ENCODE measurements around the gene MYBPC1.
"Not testable (repeated sequence)": the region's sequence is repeated elsewhere in the genome, so short reads cannot be mapped to it uniquely, and the experiment has no call there.

MYBPC1 gene

GRCh38 chr12:101653503-101653902, 58.7 kb downstream of the MYBPC1 start:
- no peak overlapping the region for H3K4me3 ChIP-seq (ENCODE audit: low read depth, low read length)
- TF ChIP-seq CTCF (IDR thresholded peaks at IDR 0.05; ENCODE audit: low read depth, low read length): no peak

GRCh38 chr12:101654442-101654841, 59.7 kb downstream of the MYBPC1 start:
- TF ChIP-seq CTCF (IDR thresholded peaks at IDR 0.05; ENCODE audit: low read depth, low read length): no peak
- H3K4me3 ChIP-seq (ENCODE audit: low read depth, low read length): no peak overlapping the region

- H3K4me3 ChIP-seq (ENCODE audit: low read depth, low read length): no peak overlapping the region
- no peak for TF ChIP-seq CTCF (IDR thresholded peaks at IDR 0.05; ENCODE audit: low read depth, low read length)
Observed at GRCh38 chr12:101655393-101655792, 60.6 kb downstream of the MYBPC1 start.

GRCh38 chr12:101660662-101661061, 65.9 kb downstream of the MYBPC1 start:
- not testable (repeated sequence) for H3K4me3 ChIP-seq (ENCODE audit: low read depth, low read length)

GRCh38 chr12:101663298-101663697, 68.5 kb downstream of the MYBPC1 start:
- TF ChIP-seq CTCF (IDR thresholded peaks at IDR 0.05; ENCODE audit: low read depth, low read length): no peak

GRCh38 chr12:101664992-101665391, 70.2 kb downstream of the MYBPC1 start:
- no peak overlapping the region for H3K4me3 ChIP-seq (ENCODE audit: low read depth, low read length)
- no peak for TF ChIP-seq CTCF (IDR thresholded peaks at IDR 0.05; ENCODE audit: low read depth, low read length)

More at GRCh38 chr12:101663298-101663697, 68.5 kb downstream of the MYBPC1 start:
- no peak overlapping the region for H3K4me3 ChIP-seq (ENCODE audit: low read depth, low read length)

GRCh38 chr12:101666052-101666728, 71.4 kb downstream of the MYBPC1 start:
- no peak for TF ChIP-seq CTCF (IDR thresholded peaks at IDR 0.05; ENCODE audit: low read depth, low read length)
- no peak overlapping the region for H3K4me3 ChIP-seq (ENCODE audit: low read depth, low read length)

- H3K4me3 ChIP-seq (ENCODE audit: low read depth, low read length): no peak overlapping the region
- TF ChIP-seq CTCF (IDR thresholded peaks at IDR 0.05; ENCODE audit: low read depth, low read length): no peak
Observed at GRCh38 chr12:101667591-101667990, 72.8 kb downstream of the MYBPC1 start.

All from WI38 (cell line).